Activated effector memory CD4-positive, alpha-beta T cell treated with Interleukin-2 at 50 U/mL for 16 hours (primary cell): ENCODE results near the gene DENND2A.

Experiments used
- DNase-seq: peaks from one replicate; pipeline ENCODE4 v3.0.0-alpha.2; 2020

Gene DENND2A

DNA sequence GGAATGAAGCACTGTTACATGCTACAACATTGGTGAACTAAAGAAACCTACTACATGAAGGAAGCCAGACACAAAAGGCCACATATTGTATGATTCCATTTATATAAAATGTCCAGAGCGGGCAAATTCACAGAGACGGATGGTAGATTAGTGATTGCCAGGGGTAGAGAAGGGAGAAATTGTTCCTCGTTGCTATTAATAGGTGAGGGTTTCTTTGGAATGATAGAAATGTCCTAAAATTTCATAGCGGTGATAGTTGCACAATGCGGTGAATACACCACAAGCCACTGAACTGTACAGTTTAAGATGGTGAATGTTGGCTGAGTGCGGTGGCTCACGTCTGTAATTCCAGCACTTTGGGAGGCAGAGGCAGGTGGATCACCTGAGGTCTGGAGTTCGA, 29.0 kb downstream of the DENND2A start:
- no peak for DNase-seq

DNA sequence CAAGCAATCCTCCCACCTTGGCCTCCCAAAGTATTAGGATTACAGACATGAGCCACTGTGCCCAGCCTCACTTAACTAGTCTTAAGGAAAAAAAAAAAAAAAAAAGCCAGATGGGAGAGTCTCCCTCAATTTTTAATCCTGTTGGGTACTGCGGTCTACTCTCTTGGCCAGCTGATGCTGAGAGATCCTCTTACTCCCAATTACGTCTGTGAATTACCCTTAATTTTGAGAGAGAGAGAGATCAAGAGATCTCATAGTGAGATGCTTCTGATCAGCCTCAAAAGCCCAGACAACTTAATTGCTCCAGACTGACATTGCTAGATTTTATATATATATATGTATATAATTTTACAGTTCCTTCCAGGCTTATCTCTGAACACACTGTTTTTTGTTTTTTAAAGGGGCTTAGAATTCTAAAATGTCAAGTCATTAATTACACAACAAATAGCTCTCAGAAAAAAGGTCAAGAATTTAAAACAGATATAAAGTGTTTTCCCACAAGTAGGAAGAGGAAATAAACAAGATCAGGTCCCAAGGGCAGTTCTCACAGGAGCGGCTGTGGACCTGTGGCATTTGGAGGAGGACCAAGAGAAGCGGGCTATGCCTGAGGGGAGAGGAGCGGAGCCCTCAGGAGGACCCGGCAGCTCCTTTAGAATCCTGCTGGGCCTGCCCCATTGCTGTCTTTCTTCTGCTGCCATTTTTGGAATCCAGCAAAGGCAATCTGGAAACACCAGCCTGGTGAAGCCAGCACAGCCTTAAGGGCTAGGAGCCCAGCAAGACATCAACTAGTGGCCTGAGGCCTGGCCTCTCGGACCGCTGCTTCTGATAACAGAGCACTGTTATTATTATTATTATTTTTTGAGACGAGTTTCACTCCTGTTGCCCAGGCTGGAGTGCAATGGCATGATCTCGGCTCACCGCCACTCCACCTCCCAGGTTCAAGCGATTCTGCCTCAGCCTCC, 30.1 kb downstream of the DENND2A start:
- no peak for DNase-seq

DNA sequence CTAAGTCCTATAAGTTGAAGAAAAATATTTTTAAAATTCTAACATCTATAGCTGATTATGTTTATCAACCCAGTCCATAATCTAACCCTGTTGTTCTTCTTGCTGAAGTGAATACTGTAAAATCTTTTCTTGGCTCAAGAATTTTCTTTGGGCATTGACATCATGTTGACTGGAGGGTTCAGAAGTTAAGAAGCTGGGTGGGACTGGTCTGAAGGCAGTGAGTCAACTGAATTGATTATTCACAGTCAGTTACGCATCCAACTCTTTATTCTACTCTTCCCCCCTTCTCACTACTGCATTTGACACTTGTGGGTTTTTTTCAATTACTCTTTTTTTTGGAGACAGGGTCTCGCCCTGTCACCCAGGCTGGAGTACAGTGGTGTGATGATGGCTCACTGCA, 31.0 kb downstream of the DENND2A start:
- no peak for DNase-seq

DNA sequence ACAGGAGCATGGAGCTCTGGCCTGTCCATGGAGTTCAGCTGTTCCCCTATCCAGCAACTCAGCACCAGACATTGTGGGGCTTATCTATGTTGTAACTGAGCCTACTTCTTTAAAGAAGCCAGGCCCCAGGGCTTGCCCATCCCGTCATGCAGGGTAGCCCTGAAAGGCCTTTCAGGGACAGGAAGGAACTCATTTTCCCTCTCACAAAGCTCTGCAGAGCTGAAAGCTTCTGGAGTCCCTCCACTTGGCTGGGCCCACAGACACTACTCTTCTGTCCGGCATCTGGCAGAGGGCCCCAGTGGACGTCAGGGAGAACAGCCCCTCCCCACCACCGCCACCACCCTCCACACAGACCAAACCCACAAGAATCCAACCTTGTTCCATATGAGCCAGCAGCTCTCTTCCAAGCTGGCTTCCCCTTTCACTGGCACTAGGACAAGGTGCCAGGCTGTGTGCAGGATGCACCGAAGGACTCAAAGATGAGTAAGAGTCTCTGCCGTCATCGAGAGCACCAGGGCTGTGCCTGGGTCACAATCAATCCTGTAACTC, 33.1 kb downstream of the DENND2A start:
- no peak for DNase-seq

DNA sequence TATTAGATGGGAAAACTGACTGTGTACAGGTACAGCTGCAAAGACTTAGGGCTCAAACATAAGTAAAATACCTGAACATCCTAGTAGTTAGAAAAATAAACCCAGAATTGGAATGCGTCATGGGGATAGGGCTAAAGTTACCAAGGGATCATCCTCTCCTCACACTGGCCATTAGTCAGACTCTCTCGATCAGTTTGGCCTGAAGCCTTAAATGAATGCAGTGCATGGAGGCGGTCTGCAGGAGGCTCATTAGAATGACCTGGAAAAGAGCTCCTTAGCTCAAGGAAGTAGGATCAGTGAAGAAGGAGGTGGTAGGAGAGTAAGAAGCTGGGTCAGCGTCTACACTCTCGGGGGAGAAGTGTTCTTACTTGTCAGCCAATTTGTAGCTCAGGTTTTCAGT, 35.3 kb downstream of the DENND2A start:
- DNase-seq = no peak

DNA sequence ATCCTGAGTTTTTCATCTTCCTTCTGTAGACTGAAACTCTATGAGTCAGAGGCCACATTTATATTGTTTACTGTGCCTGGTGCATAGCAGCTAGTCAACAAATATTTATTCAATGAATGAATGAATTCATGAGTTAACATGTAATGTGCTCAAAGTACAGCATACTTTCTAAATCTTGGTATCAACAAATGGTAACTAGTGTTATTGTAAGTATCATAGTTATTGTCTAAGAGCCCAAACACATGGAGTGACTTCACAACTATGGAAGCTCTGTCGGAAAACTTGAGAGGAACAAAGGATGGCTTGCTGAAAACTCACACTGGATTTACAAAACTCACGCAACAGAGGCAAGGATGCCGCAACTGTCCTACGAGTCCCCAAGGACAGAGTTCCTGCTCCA, 35.9 kb downstream of the DENND2A start:
- DNase-seq = no peak

DNA sequence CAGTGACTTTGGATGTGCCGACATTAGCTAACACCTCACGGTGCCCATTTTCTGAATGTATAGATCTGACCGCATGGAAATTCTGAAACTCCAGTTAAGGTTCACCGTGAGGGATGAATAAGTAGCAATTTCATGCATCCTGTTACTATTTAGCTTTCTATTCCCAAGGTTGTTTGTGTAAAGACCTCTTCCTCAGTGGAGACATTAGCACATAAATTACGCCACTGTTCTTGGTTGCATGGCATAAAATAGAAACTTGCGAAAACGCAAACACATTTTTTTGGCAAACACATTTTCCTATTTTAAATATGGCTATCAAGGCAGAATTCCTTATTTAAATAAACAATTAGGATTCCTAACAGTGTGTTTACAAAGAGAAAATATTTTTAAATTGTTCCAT, 36.5 kb downstream of the DENND2A start:
- DNase-seq = no peak

DNA sequence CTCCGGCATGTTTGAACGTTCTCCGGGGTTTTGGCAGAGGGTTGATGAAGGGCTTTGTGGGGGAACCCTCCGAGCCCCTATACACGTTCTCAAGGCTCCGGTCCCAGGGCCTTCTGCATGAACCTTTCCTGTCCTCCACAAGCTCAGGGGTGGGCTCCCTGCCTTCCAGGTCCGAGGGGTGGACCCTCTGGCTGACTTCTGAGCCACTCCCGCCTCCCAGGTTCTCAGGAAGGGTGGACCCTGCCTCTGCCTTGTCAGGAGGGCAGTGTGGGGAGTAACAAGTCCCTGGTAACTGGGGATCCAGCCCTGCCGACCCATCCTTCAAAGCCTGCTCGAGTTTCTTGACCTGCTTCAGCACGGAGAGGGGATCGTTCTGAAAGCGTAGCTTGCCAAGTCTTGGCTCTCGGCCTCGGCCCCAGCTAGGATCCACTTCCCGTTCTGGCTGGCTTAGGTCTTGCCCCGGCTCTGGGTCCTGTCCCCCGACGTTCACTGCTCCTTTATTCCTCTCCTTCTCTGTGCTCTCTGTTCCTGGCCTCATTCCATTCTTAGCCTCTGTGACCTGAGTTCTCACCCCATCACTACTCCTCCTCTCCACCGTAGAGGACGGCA, 38.9 kb downstream of the DENND2A start:
- DNase-seq = no peak

DNA sequence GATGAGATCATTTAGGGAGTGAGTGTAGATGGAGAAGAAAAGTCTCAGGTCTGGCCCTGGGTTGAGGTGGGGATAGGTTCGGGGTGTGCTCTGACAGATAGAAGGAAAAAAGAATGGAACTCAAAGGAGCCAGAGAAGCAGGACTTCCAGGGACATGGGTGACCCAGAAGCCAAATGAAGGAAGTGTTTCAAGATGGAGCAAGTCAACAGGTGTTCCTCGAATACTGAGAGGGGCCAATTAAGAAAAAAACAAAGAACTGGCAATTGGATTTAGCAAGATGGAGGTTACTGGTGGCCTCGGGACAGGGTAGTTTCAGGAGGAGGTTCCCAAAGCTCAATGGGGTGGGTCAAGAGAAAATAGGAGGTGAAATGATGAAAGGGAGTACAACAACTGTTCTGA, 40.3 kb downstream of the DENND2A start:
- DNase-seq = no peak

DNA sequence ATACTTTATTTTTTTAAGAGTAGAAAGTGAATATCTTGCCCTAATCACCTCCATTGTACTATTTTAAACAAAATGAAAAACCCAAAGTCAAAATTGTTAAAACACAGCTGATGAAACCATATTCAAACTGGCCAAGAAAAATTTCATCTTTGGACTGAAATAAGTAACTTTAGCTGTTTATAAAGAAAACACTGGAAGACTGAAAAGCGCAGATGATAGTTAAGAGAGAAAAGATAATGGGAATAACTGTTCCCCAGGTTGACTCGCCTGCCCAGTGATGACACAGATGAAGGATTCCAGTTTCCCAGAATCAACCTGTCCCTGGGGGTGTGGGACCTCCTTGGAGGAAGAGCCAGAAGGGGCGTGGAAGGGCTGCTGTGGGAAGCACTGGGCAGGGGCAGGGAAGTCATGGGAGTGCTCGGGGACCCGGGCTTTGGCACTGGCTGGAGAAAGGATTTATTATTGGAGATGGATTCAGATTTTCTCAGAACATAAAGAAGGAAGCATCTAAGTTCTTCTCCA, 43.1 kb downstream of the DENND2A start:
- DNase-seq = no peak

DNA sequence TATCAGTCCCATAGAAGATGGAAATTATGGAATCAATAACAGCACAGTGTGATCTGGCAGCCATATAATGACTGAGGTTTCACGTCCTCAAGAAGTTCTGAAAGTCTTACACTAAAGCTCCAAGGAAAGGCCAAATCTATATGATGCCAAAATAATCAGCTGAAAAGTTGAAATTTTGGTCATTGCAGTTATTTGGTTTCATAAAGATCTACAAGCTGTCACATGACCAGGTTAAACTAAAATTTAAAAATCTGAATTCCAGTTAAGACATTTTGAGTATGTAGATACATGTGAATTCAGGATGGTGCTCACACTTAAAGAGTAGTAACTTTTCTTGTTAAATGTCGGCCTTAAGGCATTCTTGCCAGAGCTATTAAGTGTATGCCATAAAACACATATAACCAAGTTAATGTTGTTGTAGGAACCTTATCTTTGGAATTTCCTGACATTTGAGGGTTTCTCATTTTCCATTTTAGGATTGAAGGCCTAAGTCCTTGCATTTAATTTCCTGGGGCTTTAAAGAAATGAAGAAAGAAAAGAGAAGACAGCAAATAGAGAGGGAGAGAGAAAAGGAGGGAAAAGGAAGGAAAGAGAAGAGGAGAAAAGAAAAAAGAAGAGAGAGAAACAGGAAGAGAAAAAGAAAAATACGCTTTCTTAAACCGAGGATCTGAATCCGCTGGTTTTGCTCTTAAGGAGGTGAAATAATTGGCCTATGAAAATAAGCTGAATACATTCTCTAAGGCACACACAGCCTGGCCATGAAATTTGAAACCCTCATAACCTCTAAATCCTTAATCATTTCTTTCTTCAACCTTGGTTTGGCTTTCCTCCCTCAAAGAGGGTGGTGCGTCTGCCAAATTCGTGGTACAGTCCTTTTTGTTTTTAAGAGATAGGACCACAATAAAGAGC, 43.8 kb downstream of the DENND2A start:
- no peak for DNase-seq

DNA sequence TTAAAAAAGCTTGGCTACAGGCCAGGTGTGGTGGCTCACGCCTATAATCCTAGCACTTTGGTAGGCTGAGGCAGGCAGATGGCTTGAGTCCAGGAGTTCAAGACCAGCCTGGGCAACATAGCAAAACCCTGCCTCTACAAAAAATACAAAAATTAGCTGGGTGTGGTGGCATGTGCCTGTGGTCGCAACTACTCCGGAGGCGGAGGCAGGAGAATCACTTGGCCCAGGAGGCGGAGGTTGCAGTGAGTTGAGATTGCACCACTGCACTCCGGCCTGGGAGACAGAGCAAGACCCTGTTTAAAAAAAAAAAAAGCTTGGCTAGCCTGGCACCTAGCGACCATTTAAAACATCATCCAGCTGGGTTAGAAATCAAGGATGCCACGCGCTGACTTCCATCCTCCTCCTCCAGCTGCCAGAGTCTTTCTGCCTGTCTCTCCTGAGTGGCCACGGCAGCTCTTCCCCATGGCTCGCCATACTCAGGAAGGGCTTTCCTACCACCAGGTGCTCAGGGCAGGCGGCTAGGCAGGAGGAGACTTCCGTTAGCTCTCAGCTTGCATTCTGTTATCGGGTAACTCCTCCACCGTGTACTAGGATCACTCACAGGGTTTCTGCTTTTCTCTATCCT, 45.0 kb downstream of the DENND2A start:
- DNase-seq = no peak

DNA sequence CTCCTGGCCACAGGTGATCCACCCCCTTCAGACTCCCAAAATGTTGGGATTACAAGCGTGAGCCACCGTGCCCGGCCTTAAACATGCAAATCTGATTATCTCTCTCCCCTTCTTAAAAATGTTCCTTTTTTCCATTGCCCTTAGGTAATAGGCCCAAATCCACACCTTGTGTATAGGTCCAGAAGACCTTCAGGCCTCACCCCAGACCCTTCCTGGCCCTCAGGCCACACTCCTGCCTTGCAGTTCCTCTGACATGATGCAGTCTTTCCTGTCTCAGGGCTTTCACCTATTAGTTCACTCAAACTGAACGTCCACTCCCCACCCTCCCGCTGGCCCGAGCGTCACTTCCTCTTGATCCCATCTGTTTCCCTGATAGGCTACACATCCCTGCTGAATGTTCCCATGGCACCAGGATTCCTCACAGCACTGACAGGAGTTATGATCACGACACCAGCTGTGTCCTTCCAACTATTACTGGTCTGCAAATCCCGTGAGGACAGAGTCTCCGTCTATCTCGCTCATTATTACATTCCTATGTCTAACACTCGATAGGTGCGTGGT, 46.4 kb downstream of the DENND2A start:
- DNase-seq = no peak

DNA sequence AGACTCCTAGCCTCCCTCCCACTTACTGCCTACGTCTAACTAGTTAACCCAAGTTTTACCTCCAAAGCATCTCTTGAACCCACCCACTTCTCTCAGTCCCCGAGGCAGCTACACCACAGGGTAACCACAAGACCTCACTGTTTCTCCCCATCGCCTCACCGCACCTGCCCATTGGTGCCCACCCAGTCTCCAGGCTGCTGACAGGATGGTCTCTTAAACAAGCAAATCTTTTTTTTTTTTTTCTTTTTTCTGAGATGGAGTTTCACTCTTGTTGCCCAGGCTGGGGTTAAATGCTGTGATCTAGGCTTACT, 47.0 kb downstream of the DENND2A start:
- DNase-seq = no peak

DNA sequence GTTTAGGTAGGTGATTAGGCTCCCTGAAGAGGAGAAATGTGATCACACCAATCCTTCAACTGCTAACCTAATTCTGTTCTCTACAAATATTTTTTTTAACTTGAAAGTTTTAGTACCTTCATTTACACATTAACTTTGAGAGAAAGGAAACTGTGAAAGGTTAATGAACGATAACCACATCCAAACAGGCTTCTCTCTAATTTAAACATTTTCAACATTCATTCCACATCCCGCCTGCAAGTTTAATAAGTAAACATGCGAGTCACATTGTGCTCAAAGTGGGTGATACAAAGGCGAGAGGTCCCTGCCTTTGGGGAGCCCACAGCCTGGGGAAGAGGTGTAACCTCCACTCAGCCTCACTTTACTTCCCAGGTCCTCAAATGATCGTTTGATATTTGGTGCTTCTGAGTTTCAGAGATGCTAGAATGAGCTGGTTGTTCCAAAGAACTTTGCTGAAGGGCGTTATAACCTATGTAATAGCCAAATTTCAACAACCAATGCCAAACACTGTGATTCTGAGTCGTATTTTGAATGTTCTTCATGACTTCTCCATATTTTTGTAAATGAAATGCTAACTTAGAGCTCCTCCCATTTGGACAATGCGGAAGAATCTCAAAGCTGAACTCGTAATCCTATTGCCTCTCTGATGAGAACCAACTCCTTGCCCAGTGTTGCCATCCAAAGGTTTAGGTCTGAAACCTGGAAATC, 47.5 kb downstream of the DENND2A start:
- DNase-seq = no peak

DNA sequence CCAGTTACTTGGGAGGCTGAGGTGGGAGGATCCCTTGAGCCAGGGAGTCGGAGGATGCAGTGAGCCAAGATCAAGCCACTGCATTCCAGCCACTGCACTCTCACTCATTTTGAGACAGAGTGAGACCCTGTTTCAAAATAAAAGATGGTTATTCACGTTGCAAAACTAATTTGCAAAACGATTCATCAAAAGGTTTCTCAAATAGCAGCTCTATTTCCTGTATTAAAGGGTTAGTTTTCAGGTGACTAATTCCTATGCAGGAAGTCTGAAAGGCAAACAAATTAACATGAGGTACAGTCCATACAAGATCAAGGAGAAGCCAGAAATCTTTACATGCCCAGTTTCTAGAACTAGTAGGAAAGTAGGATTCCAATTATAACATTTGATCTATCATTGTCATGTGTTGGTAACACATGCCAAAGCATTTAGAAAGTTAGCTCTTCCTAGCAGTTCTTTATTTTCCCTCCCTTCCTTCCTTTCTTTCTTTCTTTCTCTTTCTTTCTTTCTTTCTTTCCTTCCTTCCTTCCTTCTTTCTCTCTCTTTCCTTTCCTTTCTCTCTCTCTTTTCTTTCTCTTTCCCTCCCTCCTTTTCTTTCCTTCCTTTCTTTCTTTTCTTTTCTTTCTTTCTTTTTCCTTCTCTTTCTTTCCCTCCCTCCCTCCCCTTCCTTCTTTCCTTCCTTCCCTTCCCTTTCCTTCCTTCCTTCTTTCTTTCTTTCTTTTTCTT, 49.3 kb downstream of the DENND2A start:
- no peak for DNase-seq

DNA sequence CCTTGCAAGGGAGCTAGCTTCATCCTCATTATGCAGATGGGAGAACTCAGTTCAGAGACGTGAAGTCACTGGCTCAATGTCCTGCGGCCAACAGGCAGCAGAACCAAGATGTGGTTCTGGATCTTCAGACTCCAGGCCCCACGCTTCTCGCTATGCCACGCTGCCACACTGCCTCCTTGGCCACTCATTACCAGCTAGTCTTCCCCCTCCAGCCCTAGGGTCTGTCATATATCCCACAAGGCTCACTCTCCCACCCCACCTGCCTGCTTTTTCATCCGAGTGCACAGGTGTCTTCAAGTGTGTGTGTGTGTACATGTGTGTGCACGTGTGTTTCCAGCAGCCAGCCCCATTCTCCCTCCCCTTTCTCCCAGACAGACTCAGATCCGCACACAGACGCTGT, 53.4 kb downstream of the DENND2A start:
- DNase-seq = no peak

DNA sequence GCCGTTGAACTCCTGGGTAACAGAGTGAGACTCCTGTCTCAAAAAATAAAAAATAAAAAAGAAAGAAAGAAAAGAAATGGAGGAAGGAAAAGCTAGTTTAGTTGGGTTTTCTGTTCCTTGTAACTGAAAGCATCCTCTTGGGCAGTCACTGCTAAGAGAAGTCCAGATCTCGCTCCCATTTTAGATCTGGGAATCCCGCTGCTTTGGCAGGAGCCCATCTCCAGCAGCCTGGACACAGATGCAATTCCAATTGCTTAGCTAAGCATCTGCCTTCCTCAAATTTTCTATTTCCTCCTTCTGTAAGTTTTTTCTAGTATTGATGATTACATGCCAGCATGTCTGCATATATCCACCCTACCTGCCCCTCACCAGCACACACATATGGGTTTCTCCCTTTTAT, 54.1 kb downstream of the DENND2A start:
- no peak for DNase-seq

DNA sequence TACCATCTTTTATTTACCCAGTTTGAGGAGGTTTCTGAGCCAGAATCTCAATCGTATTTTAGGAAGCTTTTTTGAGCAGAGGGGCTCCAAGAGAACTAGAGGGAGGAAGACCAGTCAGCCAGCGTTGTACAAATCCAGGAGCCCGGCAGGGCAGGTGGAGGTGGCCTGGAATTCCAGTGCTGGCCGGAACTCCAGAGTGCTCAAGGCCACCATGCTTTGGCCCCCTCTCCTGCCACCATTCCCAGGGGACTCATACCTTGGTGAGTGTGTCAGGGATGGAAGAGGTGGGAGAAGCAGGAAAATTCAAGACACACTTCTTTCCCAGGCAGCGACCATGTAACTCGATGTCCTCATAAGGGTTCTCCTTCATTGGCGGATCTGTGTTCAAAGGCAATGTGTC, 55.3 kb downstream of the DENND2A start:
- DNase-seq = no peak

DNA sequence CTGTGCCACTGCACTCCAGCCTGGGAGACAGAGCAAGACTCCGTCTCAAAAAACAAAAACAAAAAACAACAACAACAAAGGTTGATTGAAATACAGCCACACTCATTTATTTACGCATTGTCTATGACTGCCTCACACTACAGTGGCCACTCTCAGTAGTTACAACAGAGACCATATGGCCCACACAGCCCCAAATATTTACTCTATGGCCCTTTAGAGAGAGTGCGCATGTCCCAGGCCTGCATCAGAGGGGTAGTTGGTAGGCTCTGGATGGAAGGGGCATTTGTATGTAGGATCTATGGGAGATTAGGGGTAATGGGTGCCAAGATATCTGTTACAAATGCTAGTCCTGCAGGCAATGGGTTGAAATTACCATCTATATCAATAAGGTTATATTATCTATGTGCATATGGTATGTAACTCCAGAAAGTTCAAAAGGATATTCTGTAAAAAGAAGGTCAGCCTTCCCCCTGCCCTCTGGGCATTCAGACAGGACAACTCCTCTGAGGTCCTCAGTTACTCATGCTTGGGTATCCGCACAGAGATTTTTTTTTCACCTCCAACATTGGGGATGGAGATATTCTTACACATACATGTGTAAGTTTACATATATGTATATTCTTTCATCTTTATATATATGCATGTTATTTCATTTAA, 56.3 kb downstream of the DENND2A start:
- no peak for DNase-seq
